ENCODE measurements around the gene CCDC148. TPM values are rescaled to one million over a fixed set of nuclear protein-coding genes. Genes with fewer than 3 reads are reported as not detected.

CCDC148 gene
- total RNA-seq, 4 donors from 2014 or later, result 0.78 to 1.6 (median 1.1) TPM

GRCh38 chr2:158500333-158500732 is 43.8 kb upstream of the CCDC148 start:
- WGBS, 2 donors (ENCODE audit: low coverage in 1 of 2), result 43 to 44% methylated on average over 2 of the region's 2 CpGs
- Histone ChIP-seq H3K36me3 (no peaks in the 10 kb centered on the region), H3K27ac (peak overlapping the region in 3 of 4 donors; percentile 52 to 68 (median 56)), H3K4me1 (peaks cover 14 to 99% (median 19%) of the 10 kb centered on the region in 3 donors), H3K4me3 (no peak overlapping the region), H3K27me3 (no peaks in the 10 kb centered on the region), H3K9me3 (no peaks in the 10 kb centered on the region)
- ATAC-seq, result no peak
- TF ChIP-seq POLR2AphosphoS5 (IDR thresholded peaks at IDR 0.05), result no peak
- no peak for TF ChIP-seq CTCF (IDR thresholded peaks at IDR 0.05)
- TF ChIP-seq POLR2A (IDR thresholded peaks at IDR 0.05), result no peak
- no peak for TF ChIP-seq EP300 (IDR thresholded peaks at IDR 0.05)

GRCh38 chr2:158499383-158499782 is 42.8 kb upstream of the CCDC148 start:
- H3K4me1 ChIP-seq, result peaks cover 18 to 98% (median 22%) of the 10 kb centered on the region in 3 donors
- TF ChIP-seq CTCF (IDR thresholded peaks at IDR 0.05) (no peak), EP300 (IDR thresholded peaks at IDR 0.05) (no peak), POLR2A (IDR thresholded peaks at IDR 0.05) (no peak)
- no peaks in the 10 kb centered on the region for H3K36me3 ChIP-seq
- no peak for ATAC-seq
- H3K9me3 ChIP-seq, result no peaks in the 10 kb centered on the region
- 68 to 73% methylated on average over 2 of the region's 2 CpGs for WGBS, 2 donors (ENCODE audit: low coverage in 1 of 2)
- peak overlapping the region in 3 of 4 donors; percentile 31 to 68 (median 52) for H3K27ac ChIP-seq
- no peak overlapping the region for H3K4me3 ChIP-seq
- H3K27me3 ChIP-seq, result no peaks in the 10 kb centered on the region

- Histone ChIP-seq H3K36me3 (no peaks in the 10 kb centered on the region), H3K9me3 (no peaks in the 10 kb centered on the region), H3K27me3 (no peaks in the 10 kb centered on the region), H3K4me3 (no peak overlapping the region), H3K27ac (peak overlapping the region; percentile 23 to 68 (median 42)), H3K4me1 (peaks cover 19 to 99% (median 22%) of the 10 kb centered on the region in 3 donors)
- no peak for TF ChIP-seq CTCF (IDR thresholded peaks at IDR 0.05)
- no peak for TF ChIP-seq EP300 (IDR thresholded peaks at IDR 0.05)
- TF ChIP-seq POLR2AphosphoS5 (IDR thresholded peaks at IDR 0.05), result no peak
- TF ChIP-seq POLR2A (IDR thresholded peaks at IDR 0.05), result no peak
- no peak for ATAC-seq
- 89 to 100% methylated on average over 2 to 3 of the region's 3 CpGs for WGBS, 2 donors (ENCODE audit: low coverage in 1 of 2)
Observed at GRCh38 chr2:158498749-158499136, 42.2 kb upstream of the CCDC148 start.

- H3K27ac ChIP-seq, result peak overlapping the region; percentile 15 to 68 (median 27)
- H3K36me3 ChIP-seq, result no peaks in the 10 kb centered on the region
- H3K9me3 ChIP-seq, result no peaks in the 10 kb centered on the region
- no peaks in the 10 kb centered on the region for H3K27me3 ChIP-seq
- ATAC-seq, result no peak
- peaks cover 22 to 99% (median 24%) of the 10 kb centered on the region in 3 donors for H3K4me1 ChIP-seq
- H3K4me3 ChIP-seq, result no peak overlapping the region
- TF ChIP-seq CTCF (IDR thresholded peaks at IDR 0.05), result no peak
- TF ChIP-seq EP300 (IDR thresholded peaks at IDR 0.05), result no peak
- no peak for TF ChIP-seq POLR2AphosphoS5 (IDR thresholded peaks at IDR 0.05)
- no peak for TF ChIP-seq POLR2A (IDR thresholded peaks at IDR 0.05)
Observed at GRCh38 chr2:158498043-158498748, 41.6 kb upstream of the CCDC148 start.

GRCh38 chr2:158497486-158497885 is 40.9 kb upstream of the CCDC148 start:
- no peak for ATAC-seq
- no peaks in the 10 kb centered on the region for H3K27me3 ChIP-seq
- no peaks in the 10 kb centered on the region for H3K9me3 ChIP-seq
- H3K36me3 ChIP-seq, result no peaks in the 10 kb centered on the region
- TF ChIP-seq EP300 (IDR thresholded peaks at IDR 0.05) (no peak), CTCF (IDR thresholded peaks at IDR 0.05) (no peak), POLR2AphosphoS5 (IDR thresholded peaks at IDR 0.05) (no peak), POLR2A (IDR thresholded peaks at IDR 0.05) (no peak)
- peaks cover 15 to 99% (median 18%) of the 10 kb centered on the region in 3 donors for H3K4me1 ChIP-seq
- H3K4me3 ChIP-seq, result no peak overlapping the region
- peak overlapping the region; percentile 13 to 68 (median 16) for H3K27ac ChIP-seq
- 44 to 79% methylated on average over 1 of the region's 1 CpG for WGBS, 2 donors (ENCODE audit: low coverage in 1 of 2)
